DMS 273 treated with DMSO at 0.1 percent for 48 hours (cell line): ENCODE measurements around the gene DPP10.

Experiments used
- DNase-seq: peaks from one replicate; lab custom pipeline; 2025; lab: John Stamatoyannopoulos, UW

DPP10 gene

GRCh38 chr2:115160531-115161080 lies 718.2 kb downstream of the DPP10 start:
- DNase-seq: no peak

- DNase-seq: peak; percentile 69
Observed at GRCh38 chr2:115161081-115161770, 718.8 kb downstream of the DPP10 start.

- peak; percentile 58 for DNase-seq
Observed at GRCh38 chr2:115161771-115162493, 719.5 kb downstream of the DPP10 start.

- no peak for DNase-seq
Observed at GRCh38 chr2:115162494-115163293, 720.3 kb downstream of the DPP10 start.

GRCh38 chr2:115163572-115163971 lies 721.1 kb downstream of the DPP10 start:
- DNase-seq: no peak

GRCh38 chr2:115165529-115166109 lies 723.2 kb downstream of the DPP10 start:
- peak; percentile 18 for DNase-seq

GRCh38 chr2:115168457-115168856 lies 726.0 kb downstream of the DPP10 start:
- no peak for DNase-seq

- no peak for DNase-seq
Observed at GRCh38 chr2:115169814-115170213, 727.4 kb downstream of the DPP10 start.

- no peak for DNase-seq
Observed at GRCh38 chr2:115171751-115172150, 729.3 kb downstream of the DPP10 start.

- no peak for DNase-seq
Observed at GRCh38 chr2:115174651-115175050, 732.2 kb downstream of the DPP10 start.

GRCh38 chr2:115183144-115183543 lies 740.7 kb downstream of the DPP10 start:
- DNase-seq: no peak

GRCh38 chr2:115190459-115190858 lies 748.0 kb downstream of the DPP10 start:
- peak; percentile 54 for DNase-seq

GRCh38 chr2:115194623-115195022 lies 752.2 kb downstream of the DPP10 start:
- DNase-seq: no peak

GRCh38 chr2:115196587-115196986 lies 754.1 kb downstream of the DPP10 start:
- no peak for DNase-seq

- DNase-seq: no peak
Observed at GRCh38 chr2:115199966-115200365, 757.5 kb downstream of the DPP10 start.

GRCh38 chr2:115201386-115201785 lies 758.9 kb downstream of the DPP10 start:
- no peak for DNase-seq

GRCh38 chr2:115208493-115209164 lies 766.2 kb downstream of the DPP10 start:
- no peak for DNase-seq

- DNase-seq: no peak
Observed at GRCh38 chr2:115214050-115214449, 771.6 kb downstream of the DPP10 start.

GRCh38 chr2:115219296-115219695 lies 776.9 kb downstream of the DPP10 start:
- no peak for DNase-seq

- no peak for DNase-seq
Observed at GRCh38 chr2:115234186-115234585, 791.7 kb downstream of the DPP10 start.

- DNase-seq: no peak
Observed at GRCh38 chr2:115234737-115235136, 792.3 kb downstream of the DPP10 start.

GRCh38 chr2:115248066-115248465 lies 805.6 kb downstream of the DPP10 start:
- DNase-seq: no peak
